HuH-7 (cell line): ENCODE data around the gene RBP5.
"Not testable (repeated sequence)": the region's sequence is repeated elsewhere in the genome, so short reads cannot be mapped to it uniquely, and the experiment has no call there.

Experiments used
- DNase-seq: peaks from one replicate; pipeline ENCODE4 v3.0.0; 2011; ENCODE audit warnings: low spot score

The RBP5 gene

DNA sequence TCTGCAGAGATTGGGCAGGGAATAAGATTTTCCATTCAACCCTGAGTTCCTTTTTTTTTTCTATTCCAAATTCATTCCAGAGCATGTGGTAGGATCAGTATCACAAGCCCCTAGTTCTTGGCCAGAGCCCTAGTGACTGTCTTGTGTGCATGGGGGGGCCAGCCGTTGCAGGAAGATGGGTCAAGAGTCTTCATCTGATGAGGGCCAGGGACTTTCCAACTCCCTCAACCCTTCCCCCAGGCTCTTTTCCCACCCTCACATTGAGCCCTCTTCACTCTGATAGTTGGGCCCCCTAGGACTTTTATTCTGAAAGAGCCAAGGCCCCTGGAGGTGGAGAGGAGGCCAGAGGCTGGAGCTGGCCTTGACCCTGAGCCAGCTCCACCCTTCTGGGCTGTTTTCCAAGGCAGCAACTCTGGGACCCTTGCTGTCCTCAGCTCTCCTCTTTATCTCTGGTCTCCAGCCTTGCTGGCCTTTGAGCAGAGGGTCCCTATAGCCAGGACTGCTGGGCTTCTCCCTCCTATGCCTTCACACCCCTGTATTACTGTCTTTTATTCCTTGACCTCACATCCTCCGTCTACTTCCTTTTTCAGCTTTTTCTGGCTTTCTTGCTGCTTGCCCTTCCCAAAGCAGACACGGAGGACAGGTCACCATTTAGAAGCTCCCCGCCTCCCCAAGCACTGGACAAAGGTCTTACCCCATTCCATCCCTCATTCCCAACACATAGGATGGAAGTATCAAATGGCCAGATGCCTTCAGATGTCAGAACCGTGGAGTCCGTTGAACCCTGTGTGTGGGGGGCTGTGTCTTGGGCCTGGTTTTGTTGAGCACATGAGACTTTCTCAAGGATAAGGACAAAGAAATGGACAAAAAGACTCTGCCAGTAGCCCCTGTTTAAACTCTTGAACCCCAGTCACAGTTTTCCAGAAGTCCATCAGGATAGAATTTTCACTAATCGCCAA is 5.6 kb downstream of the RBP5 start:
- DNase-seq: peak; percentile 46

- no peak for DNase-seq
Observed at GRCh38 chr12:7121324-7121723, 7.4 kb downstream of the RBP5 start.

GRCh38 chr12:7120166-7120565 is 8.5 kb downstream of the RBP5 start:
- DNase-seq: no peak

GRCh38 chr12:7118881-7119280 is 9.8 kb downstream of the RBP5 start:
- DNase-seq: no peak

GRCh38 chr12:7117670-7118069 is 11.0 kb downstream of the RBP5 start:
- no peak for DNase-seq

- no peak for DNase-seq
Observed at GRCh38 chr12:7116916-7117315, 11.8 kb downstream of the RBP5 start.

DNA sequence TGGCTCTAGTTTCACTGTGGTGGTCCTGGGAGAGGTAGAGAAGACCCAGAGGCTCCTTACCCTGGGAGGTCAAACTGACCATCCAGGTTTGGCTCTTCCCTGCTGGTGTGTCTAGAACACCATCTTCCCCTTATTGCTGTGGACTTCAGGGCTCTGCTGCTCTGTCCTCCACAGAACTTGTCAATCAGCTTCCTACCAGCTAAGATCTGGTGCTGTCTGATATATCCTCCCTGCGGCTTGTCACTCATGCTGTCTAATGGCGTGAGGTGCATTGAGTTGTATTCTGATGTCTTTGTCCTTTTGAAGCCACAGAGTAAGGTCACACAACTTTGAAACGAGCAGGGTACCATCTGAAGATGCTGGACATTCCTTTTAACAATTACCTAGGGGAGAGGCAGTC is 12.5 kb downstream of the RBP5 start:
- no peak for DNase-seq

DNA sequence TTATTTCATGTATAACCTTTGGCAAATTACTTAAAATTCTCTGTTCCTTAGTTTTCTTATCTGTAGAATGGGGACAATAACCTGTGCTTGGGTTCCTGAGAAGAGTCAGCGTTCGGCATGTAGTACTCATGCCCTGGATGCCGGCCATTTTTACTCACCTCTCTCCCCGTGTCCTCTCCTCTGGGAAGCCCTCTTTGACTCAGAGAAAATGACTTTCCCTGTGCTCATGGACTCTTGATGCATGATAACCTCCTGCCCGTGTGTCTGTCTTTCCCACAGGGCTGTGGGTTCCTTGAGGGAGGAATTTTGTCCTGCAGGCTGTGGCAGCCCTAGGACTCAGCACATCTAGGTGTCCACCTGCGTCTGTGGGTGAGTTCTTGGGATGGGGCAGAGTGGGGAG is 13.8 kb downstream of the RBP5 start:
- DNase-seq: no peak

DNA sequence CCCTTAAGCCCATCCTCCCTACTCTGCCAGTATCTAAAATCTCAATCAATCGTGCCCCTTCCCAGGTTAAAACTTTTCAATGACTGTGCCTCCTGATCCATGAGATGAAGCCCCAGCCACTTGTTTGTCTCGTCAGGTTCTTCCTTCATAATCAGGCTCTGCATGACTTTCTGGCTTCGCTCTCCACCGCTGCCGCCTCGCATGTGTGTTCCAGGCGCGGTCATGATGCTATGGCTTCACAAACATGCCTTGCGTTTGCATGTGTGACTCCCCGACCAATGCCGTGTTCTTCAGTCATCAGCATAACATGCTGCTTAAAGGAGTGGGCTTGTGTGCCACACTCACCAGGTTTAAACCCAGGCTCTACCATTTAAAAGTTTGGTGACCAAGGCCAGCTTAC is 14.7 kb downstream of the RBP5 start:
- no peak for DNase-seq

DNA sequence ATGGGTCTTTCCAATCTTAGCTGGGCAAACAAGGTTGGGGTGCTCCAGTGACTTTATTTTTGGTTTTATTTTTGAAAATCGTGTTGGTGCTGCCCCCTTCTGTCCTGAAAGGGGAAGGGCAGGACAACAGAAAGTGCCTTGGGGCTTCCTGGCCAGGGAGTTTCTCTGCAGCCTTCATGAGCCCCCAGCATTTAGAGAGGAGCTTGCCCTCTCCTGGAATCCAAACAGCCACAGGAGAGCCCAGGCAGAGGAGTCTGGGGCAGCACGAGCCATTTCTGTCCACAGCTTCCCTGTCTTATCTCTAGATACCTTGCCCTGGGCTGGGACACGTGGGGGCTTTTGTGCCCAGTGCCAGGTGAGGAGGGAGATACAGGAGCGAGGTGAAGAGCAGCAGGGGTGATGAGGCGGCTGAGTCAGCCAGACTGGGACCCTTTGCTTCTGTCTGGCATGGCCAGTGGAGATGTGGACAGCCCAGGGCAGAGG is 15.3 kb downstream of the RBP5 start:
- no peak for DNase-seq

DNA sequence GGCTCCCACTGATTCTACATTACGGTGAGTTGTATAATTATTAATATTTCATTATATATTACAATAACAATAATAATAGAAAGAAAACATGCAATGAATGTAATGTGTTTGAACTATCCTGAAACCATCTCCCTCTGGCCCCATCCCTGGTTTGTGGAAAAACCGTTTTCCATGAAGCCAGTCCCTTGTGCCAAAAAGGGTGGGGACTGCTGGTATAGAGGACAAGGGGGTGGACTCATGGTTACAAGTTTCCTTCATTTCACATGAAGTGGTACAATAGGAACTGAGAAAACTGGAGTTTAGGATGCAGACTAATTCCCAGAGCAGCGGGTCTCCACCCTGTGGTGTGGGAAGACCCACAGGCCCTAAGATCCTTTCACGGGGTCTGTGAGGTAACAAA is 16.6 kb downstream of the RBP5 start:
- DNase-seq: no peak

- no peak for DNase-seq
Observed at GRCh38 chr12:7110661-7111060, 18.0 kb downstream of the RBP5 start.

DNA sequence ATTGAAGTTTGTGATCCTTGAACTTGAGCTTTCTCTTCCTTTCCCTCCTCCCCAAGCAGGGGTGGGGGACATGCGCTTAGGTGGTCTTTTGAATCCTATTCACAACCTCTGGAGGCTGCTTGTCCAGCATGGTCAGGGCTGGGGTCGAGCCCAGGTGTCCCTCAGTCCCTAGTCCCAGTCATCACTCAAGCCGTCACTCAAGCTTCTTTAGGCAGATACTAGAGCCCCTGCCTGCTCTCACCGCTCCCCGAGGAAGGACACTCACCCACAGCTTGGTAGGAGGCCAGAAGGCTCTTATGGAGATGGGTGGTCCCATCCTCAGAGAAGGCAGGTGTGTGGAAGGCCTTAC is 19.1 kb downstream of the RBP5 start:
- no peak for DNase-seq

DNA sequence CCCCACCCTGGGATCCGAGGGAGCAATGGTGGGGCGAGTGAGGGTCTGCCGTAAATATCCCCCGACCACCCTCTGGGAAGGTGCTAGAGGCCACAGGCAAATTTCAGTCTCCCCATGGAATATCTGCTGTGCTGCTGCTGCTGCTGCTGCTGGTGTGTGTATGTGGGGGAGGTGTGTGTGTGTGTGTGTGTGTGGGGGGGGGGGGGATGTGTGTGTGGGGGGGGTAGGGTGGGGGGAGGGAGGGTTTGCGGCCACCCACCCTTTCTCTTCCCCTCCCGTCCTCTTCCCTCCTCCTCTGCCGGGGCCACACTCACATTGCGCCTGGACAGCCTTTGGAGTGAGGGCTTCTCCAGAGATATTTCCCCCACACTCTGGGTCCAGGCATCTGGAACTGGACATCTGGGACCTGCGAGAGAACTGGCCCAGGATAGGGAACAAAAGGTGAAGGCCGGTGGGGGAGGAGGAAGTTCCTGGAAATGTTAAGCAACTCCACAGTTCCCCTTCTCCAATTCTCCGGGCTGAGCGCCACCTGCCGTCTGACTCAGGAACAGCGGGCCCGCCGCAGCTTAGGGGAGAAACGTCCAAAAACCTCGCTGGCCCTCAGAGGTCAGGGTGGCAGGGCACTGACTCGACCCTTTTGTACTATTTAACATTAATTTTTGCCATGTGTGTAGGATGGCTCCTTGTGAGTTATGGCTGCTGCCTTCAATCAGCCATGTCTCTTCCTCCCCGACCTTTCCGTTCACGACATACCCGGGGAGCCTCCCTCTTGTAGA is 19.7 kb downstream of the RBP5 start, which contains the start of gene C1RL:
Gene C1RL, minus strand, starts transcription at position 419 of the 776 bp plus-strand sequence. Its CDS starts 34 bp downstream, at position 385.
- no peak for DNase-seq

GRCh38 chr12:7108003-7108795 is 20.5 kb downstream of the RBP5 start:
- DNase-seq: peak; percentile 69

DNA sequence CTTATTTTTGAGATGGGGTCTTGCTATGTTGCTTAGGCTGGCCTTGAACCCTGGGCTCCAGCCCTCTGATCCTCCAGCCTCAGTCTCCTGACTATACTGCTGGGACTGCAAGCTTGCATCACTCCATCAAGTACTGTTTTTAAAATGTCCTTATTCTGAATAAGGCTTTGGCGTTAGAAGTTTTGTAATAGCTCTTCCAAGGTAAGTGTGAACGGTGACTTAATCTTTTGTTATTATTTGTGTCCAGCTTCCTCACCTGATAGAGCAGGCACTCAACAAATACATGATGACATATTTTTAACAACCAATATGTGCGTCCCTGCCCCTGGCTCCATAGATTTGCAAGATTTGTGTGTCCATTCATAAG is 21.1 kb downstream of the RBP5 start:
- no peak for DNase-seq

DNA sequence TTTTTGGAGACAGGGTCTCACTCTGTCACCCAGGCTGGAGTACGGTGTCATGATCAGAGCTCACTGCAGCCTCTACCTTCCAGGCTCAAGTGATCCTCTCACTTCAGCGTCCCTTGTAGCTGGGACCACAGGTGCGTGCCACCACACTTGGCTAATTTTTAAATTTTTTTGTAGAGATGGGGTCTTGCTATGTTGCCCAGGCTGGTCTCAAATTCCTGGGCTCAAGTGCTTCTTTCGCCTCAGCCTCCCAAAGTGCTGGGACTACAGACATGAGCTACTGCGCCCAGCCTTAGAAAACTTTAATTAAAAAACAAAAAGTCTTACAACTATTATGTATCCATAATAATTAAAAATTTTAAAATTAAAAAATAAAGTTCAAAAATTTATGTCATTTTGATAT is 21.5 kb downstream of the RBP5 start:
- not testable (repeated sequence) for DNase-seq

DNA sequence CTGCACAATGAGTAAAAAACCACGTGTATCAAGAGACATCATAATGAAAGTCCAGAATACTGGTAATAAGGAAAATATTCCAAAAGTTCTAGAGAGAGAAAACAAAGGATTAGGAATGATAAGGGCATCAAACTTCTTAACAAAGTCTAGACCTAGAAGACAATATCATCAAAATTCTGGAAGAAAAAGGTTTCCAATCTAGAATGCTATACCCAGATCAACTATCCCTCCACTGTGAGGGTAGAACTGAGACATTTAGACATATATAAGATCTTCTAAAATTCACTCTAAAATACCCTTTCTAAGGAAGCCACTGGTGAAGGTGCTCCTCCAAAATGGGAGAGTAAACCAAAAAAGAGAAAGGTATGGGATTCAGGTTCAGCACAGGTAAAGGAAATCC is 22.6 kb downstream of the RBP5 start:
- DNase-seq: no peak

DNA sequence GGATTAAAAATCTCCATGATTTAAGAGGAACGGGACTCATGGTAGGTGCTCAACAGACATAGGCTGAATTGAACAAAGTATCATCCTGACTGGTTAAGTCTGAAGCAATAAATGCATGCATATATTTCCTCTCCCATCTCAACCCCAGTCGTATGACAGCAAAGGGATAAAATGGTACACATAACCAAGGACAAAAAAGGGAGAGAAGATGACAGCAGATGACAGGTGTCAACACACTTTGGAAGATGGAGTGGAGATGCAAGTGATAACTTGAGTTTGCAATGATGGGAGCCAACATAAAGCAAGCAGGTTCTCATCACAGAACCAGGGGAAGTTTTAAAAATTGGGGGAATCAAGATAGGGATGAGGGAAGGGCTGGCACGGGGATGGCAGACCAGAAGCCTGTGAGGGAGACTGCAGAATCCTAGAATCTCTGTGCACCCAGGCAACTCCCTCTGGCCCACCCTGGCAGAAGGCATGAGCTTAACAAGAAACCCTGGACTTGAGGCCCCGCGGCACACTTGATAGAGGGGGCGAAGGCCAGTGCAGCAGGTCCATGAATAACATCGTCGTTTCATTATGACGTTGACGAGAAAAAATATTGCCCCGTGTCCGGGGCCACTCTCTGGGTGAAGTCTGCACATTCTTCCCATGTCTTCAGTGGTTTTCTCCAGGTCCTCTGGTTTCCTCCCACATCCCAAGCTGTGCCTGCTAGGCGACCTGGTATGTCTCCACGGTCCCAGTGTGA is 24.7 kb downstream of the RBP5 start:
- no peak for DNase-seq

DNA sequence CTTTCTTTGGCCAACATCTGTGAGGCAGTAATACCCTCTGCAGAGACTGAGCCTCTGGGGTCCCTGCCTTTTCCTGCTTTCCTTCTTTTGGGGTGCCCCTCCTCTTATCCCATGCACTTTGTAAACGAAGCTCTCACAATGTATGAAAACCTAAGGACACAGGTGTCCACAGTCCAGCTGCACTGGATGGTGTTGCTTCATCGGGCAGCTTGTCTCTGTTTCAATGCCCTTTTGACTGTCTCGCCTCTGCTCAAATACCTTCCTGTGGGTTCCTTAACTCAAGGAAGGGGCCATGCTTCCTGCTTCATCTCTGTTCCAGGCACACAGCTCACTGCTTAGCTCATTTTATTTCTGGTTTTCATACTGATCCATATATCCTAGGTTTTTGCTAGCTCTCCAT is 26.1 kb downstream of the RBP5 start:
- no peak for DNase-seq

- DNase-seq: no peak
Observed at GRCh38 chr12:7101694-7102131, 27.0 kb downstream of the RBP5 start.
